Omental fat pad (tissue), 4 donors: ENCODE measurements around the gene ROBO2. TPM values are rescaled to one million over a fixed set of nuclear protein-coding genes. Genes with fewer than 3 reads are reported as not detected.

Experiments
- ATAC-seq: fragments of 150-250 bp; one replicate; pipeline ENCODE4 v1.9.1; 2016; ENCODE audit warnings: mild to moderate bottlenecking, moderate library complexity; ENCODE audit not compliant: low FRiP score
- DNase-seq: peaks from one replicate; pipeline ENCODE4 v3.0.0-alpha.2; 2019; ENCODE audit warnings: low spot score
- total RNA-seq, 4 donors: library from RNA; depleted of rRNA; stranded (reverse); fragments of >200 nt; gene quantifications; one replicate each; pipeline ENCODE4 v1.1.0, GENCODE V29; 2016
- TF ChIP-seq, protein P1 (sequence below), 3 donors: fragments of 450-650 bp; IDR thresholded peaks; one replicate each; pipeline ENCODE4 v1.5.1; 2016 to 2017; ENCODE audit warnings: antibody characterized with exemption in 3 of 3, mild to moderate bottlenecking in 3 of 3, moderate library complexity in 2 of 3

The ROBO2 gene
- total RNA-seq, 4 donors from 2014 or later = 0.12 to 1.3 (median 1.1) TPM

DNA sequence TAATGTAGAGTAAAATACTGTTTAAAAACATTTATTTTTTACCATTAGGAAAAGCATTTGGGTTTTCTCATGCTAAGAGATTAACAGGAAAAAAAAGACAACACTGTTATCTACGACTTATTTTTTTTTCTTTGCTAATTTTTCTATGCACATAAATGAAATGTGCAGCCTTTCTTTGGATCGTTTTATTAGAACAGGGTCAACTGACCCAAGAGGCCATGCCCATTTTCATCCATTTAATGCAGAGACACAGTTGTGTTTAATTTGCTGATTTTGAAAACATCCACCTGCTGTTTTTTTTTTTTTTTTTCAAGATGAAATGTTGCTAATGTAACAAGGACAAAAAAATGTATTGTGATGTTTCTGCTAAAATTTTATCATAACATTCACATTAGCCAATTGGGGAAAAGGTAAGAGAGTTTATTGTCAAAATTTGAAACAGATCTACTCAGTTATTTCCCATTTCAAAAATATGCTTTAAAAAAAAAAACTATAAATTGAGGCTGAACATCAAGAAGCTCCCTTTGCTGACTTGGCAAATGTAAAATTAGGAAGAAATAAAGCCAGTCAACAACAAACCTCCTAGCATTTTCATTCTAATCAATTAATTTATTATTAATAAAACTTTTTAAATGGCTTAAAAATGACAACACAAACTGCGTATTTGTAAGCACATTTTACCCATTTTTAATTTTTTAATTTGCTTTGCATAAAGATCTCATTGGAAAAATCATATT, 485.2 kb downstream of the ROBO2 start:
- DNase-seq = no peak
- ATAC-seq = no peak
- TF ChIP-seq, protein P1, sequence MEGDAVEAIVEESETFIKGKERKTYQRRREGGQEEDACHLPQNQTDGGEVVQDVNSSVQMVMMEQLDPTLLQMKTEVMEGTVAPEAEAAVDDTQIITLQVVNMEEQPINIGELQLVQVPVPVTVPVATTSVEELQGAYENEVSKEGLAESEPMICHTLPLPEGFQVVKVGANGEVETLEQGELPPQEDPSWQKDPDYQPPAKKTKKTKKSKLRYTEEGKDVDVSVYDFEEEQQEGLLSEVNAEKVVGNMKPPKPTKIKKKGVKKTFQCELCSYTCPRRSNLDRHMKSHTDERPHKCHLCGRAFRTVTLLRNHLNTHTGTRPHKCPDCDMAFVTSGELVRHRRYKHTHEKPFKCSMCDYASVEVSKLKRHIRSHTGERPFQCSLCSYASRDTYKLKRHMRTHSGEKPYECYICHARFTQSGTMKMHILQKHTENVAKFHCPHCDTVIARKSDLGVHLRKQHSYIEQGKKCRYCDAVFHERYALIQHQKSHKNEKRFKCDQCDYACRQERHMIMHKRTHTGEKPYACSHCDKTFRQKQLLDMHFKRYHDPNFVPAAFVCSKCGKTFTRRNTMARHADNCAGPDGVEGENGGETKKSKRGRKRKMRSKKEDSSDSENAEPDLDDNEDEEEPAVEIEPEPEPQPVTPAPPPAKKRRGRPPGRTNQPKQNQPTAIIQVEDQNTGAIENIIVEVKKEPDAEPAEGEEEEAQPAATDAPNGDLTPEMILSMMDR (IDR thresholded peaks at IDR 0.05) = no peak

DNA sequence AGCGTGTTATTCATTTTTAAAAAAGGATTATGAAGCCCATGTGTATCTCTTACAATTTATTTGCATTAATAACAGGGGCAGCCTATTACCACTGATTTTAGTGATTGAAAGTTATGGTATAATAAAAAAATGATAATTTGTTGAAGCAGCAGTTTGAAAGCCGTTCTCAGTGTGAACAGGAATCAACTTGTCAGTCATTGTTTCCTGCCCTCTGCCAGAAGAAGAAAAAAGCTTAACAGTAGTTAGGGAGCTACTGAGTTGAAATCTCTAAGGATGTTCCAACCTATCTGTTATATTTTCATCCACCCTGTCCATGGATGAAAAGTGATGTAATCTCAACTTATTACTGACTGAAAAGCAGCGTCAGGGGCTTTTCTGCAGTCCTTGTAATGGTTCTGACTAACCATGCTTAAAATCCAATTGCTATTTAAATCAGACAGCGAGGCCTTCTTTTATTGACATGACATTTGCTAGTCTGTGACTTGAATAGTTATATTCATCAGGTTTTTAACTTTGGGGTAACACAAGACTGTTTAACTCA, 486.7 kb downstream of the ROBO2 start:
- ATAC-seq (no peak), DNase-seq (no peak)
- TF ChIP-seq, protein P1 (IDR thresholded peaks at IDR 0.05) = no peak

GRCh38 chr3:77529522-77529921, 489.6 kb downstream of the ROBO2 start:
- DNase-seq (no peak), ATAC-seq (no peak)
- TF ChIP-seq, protein P1 (IDR thresholded peaks at IDR 0.05) = no peak

GRCh38 chr3:77530870-77531269, 491.0 kb downstream of the ROBO2 start:
- TF ChIP-seq, protein P1 (IDR thresholded peaks at IDR 0.05) = no peak
- ATAC-seq (no peak), DNase-seq (no peak)

- ATAC-seq = no peak
- TF ChIP-seq, protein P1 (IDR thresholded peaks at IDR 0.05) = no peak
- DNase-seq = no peak
Measured at GRCh38 chr3:77535116-77535515, 495.2 kb downstream of the ROBO2 start.

DNA sequence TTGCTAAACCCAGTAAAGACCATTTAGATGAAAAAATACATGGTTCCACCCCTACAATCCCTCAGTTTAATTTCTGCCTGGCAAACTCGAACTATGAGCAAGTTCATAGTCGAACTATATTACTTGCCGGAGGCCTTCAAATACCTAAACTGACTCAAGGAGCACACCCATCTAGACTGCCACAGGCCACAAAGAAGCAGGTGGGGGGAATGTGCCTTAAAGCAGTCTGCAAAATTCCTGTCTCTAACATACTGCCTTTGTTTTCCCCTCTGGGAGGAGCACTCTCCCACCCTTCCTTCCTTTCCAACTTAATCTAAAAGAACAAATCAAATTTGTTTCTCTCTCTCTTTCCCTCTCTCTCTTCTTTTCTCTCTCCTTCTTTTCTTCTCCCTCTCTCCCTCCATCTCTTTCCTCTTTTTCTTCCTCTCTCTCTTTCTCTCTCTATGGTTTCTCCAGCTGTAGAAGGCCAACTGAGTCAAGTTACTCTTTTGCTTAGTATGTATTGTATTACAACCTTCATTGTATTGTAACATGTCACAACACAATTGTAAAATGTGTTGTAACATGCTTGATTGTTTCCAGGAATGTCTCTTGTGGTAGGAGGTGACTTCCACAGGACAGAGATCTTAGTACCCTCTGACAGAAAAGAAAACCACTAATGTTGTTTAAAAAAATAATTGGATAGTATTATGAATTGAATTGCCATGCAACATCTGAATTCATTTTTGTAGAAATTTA, 496.3 kb downstream of the ROBO2 start:
- ATAC-seq (no peak), DNase-seq (no peak)
- TF ChIP-seq, protein P1 (IDR thresholded peaks at IDR 0.05) = no peak
